ENCODE data around the gene ZNF76. TPM values are rescaled to one million over a fixed set of nuclear protein-coding genes. Genes with fewer than 3 reads are reported as not detected.
A peak's percentile ranks its signal among the peaks of the same experiment; 100 is the strongest.

Gene ZNF76
- total RNA-seq, result 10 to 100 TPM; 29.8 to 48.9 (median 37.8) TPM
- 10 to 100 TPM; 17.9 to 67.1 TPM for polyA plus RNA-seq
- long read RNA-seq, donor 1, transcript ZNF76-202 (13 exons, 2,447 nt), result minor isoform, 5 of 48 reads
- long read RNA-seq, donor 1, transcript ZNF76-203 (14 exons, 2,716 nt), result major isoform, 7 of 48 reads
- long read RNA-seq, donor 1, partial matches to known transcripts, result 24 of 48 reads
- long read RNA-seq, donor 1, other reads (novel, unspliced or antisense), result 10 of 48 reads
- long read RNA-seq, donor 2, transcript ZNF76-203 (14 exons, 2,716 nt), result minor isoform, 11 of 82 reads
- long read RNA-seq, donor 2, transcript ZNF76-202 (13 exons, 2,447 nt), result major isoform, 21 of 82 reads
- long read RNA-seq, donor 2, partial matches to known transcripts, result 26 of 82 reads
- long read RNA-seq, donor 2, other reads (novel, unspliced or antisense), result 24 of 82 reads
- long read RNA-seq, donor 3, transcript ZNF76-203 (14 exons, 2,716 nt), result minor isoform, 14 of 90 reads
- long read RNA-seq, donor 3, transcript ZNF76-202 (13 exons, 2,447 nt), result major isoform, 24 of 90 reads
- long read RNA-seq, donor 3, partial matches to known transcripts, result 26 of 90 reads
- long read RNA-seq, donor 3, other reads (novel, unspliced or antisense), result 26 of 90 reads

GRCh38 chr6:35259194-35259947 lies at the start of gene ZNF76:
ZNF76 (plus strand) TSS chr6:35259735; CDS start chr6:35281152, 21,417 bp downstream.
- 0% methylated on average over 61 to 82 of the region's 82 CpGs for WGBS, 2 donors
- TF ChIP-seq, protein P1, sequence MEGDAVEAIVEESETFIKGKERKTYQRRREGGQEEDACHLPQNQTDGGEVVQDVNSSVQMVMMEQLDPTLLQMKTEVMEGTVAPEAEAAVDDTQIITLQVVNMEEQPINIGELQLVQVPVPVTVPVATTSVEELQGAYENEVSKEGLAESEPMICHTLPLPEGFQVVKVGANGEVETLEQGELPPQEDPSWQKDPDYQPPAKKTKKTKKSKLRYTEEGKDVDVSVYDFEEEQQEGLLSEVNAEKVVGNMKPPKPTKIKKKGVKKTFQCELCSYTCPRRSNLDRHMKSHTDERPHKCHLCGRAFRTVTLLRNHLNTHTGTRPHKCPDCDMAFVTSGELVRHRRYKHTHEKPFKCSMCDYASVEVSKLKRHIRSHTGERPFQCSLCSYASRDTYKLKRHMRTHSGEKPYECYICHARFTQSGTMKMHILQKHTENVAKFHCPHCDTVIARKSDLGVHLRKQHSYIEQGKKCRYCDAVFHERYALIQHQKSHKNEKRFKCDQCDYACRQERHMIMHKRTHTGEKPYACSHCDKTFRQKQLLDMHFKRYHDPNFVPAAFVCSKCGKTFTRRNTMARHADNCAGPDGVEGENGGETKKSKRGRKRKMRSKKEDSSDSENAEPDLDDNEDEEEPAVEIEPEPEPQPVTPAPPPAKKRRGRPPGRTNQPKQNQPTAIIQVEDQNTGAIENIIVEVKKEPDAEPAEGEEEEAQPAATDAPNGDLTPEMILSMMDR (IDR thresholded peaks at IDR 0.05), result peak in 1 of 9 donors; percentile 2
- Histone ChIP-seq H3K4me3 (peak within 1 kb of the TSS; percentile 63 to 95 (median 81)), H3K27ac (peak within 1 kb of the TSS; percentile 94 to 100 (median 98)), H3K4me1 (peaks cover 5 to 52% (median 33%) of the 10 kb centered on the region in 9 donors), H3K36me3 (no peaks in the 10 kb centered on the region), H3K27me3 (no peaks in the 10 kb centered on the region), H3K9me3 (no peaks in the 10 kb centered on the region)
- ATAC-seq, result peak; percentile 94 to 98 (median 96)
- peak; percentile 97 to 98 for DNase-seq
- intact Hi-C loops (cut with DNase I), result no loop called here

DNA sequence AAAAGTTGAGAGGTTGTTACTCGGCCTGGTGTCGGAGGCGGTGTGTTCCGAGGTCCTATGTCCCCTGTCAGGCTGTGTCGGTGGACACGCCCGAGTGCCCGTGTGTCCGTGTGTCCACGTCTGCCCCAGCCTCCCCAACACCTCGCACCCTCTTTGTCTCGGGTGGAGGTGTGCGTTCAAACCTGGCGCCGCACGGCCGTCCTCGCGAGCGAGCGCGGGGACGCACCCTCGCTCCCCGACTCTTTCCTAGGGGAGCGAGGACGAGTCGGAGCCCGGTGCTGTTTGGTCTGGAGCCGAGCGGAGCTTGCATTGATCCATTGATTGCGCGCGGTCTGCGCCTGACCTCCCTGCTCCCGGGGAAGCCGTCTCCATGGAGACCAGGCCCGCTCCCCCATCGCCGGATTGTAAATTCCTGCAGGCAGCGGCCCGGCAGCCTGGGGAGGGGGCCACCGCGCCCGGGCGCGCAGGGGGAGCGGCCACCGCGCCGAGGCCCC lies 46.2 kb upstream of the ZNF76 start:
- intact Hi-C loops (cut with DNase I), result no loop called here
- no peak overlapping the region for H3K27ac ChIP-seq
- TF ChIP-seq, protein P1 (IDR thresholded peaks at IDR 0.05), result no peak
- H3K27me3 ChIP-seq, result peaks cover 0 to 67% (median 20%) of the 10 kb centered on the region in 7 donors
- peak overlapping the region; percentile 41 to 65 (median 62) for H3K4me3 ChIP-seq
- peaks cover 4 to 44% (median 26%) of the 10 kb centered on the region in 9 donors for H3K4me1 ChIP-seq
- H3K9me3 ChIP-seq, result no peaks in the 10 kb centered on the region
- 16% methylated on average over 51 of the region's 51 CpGs for WGBS, 2 donors
- no peaks in the 10 kb centered on the region for H3K36me3 ChIP-seq
- DNase-seq (no peak), ATAC-seq (no peak)

- WGBS, 2 donors, result 1 to 2% methylated on average over 68 to 89 of the region's 89 CpGs
- peak within 1 kb of the TSS; percentile 41 to 65 (median 62) for H3K4me3 ChIP-seq
- intact Hi-C loops (cut with DNase I), result no loop called here
- H3K4me1 ChIP-seq, result peaks cover 4 to 51% (median 33%) of the 10 kb centered on the region in 9 donors
- peaks cover 0 to 65% (median 20%) of the 10 kb centered on the region in 7 donors for H3K27me3 ChIP-seq
- no peaks in the 10 kb centered on the region for H3K9me3 ChIP-seq
- no peaks in the 10 kb centered on the region for H3K36me3 ChIP-seq
- ATAC-seq (peak; percentile 34 to 57 (median 46)), DNase-seq (peak in 1 of 2 donors; percentile 44)
- TF ChIP-seq, protein P1 (IDR thresholded peaks at IDR 0.05), result no peak
- H3K27ac ChIP-seq, result peak within 1 kb of the TSS in 9 of 10 donors; percentile 19 to 79 (median 62)
Measured at GRCh38 chr6:35213824-35214756, 45.4 kb upstream of the ZNF76 start, which contains the start of gene SCUBE3. SCUBE3 (plus strand) TSS chr6:35213956; CDS start chr6:35214419, 463 bp downstream.
